Esophagus muscularis mucosa (tissue), 4 donors: ENCODE results near the gene UNC5B.

Experiments used
- EP300 ChIP-seq: sonication (generic); formaldehyde crosslinking; IDR thresholded peaks from one replicate; pipeline ENCODE4 v1.6.1; 2017; ENCODE audit warnings: antibody characterized with exemption
- POLR2A ChIP-seq: fragments of 450-650 bp; IDR thresholded peaks from one replicate; pipeline ENCODE4 v1.6.1; 2017; ENCODE audit warnings: antibody characterized with exemption, moderate library complexity, mild to moderate bottlenecking, low read depth
- TF ChIP-seq, protein P1 (sequence below), 3 experiments: fragments of 200-600 bp in 2 of 3; fragments of 450-650 bp in 1 of 3; sonication (generic) in 2 of 3; IDR thresholded peaks; one replicate each; pipeline ENCODE4 v1.5.1; 2017 to 2019; ENCODE audit warnings: antibody characterized with exemption in 3 of 3, mild to moderate bottlenecking in 2 of 3, moderate library complexity in 1 of 3

DNA sequence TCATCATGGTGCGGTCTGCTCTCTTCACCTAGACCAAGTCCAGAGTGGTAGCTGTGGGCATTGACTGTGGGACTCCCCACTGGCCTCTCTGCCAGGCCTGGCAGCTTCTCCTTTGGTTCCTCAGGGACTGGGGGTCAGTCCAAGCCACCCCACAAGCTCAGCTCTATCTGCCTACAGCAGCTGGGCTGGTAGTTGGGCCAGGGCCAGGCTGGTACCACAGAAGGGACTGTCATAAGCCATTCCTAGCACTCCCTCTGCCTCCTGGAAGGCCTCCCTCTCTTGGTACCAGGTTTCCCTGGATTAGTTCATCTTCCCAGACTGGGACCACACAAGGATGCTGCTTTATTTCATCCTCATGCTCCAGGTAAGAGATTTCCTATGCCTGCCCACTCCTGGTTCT is 24.2 kb upstream of the UNC5B start:
- TF ChIP-seq, protein P1, sequence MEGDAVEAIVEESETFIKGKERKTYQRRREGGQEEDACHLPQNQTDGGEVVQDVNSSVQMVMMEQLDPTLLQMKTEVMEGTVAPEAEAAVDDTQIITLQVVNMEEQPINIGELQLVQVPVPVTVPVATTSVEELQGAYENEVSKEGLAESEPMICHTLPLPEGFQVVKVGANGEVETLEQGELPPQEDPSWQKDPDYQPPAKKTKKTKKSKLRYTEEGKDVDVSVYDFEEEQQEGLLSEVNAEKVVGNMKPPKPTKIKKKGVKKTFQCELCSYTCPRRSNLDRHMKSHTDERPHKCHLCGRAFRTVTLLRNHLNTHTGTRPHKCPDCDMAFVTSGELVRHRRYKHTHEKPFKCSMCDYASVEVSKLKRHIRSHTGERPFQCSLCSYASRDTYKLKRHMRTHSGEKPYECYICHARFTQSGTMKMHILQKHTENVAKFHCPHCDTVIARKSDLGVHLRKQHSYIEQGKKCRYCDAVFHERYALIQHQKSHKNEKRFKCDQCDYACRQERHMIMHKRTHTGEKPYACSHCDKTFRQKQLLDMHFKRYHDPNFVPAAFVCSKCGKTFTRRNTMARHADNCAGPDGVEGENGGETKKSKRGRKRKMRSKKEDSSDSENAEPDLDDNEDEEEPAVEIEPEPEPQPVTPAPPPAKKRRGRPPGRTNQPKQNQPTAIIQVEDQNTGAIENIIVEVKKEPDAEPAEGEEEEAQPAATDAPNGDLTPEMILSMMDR (IDR thresholded peaks at IDR 0.05), result no peak
- TF ChIP-seq EP300, result no peak
- TF ChIP-seq POLR2A, result no peak
